HG02763 (cell line): ENCODE measurements around the gene ATP10A.

Experiments used
- ATAC-seq: cut with Tn5 transposase; IDR thresholded peaks from one replicate; pipeline ENCODE4 v1.9.1; 2021; ENCODE audit warnings: mild to moderate bottlenecking, moderate library complexity; ENCODE audit not compliant: unreplicated experiment

The ATP10A gene

GRCh38 chr15:25830844-25831451, 32.2 kb downstream of the ATP10A start:
- ATAC-seq: no peak

GRCh38 chr15:25829073-25829472, 34.1 kb downstream of the ATP10A start:
- no peak for ATAC-seq

- ATAC-seq: no peak
These were observed 37.9 kb downstream of the ATP10A start for GRCh38 chr15:25825207-25825606.

- no peak for ATAC-seq
These were observed 38.5 kb downstream of the ATP10A start for GRCh38 chr15:25824618-25825017.

- ATAC-seq: no peak
These were observed 50.3 kb downstream of the ATP10A start for GRCh38 chr15:25812845-25813244.

GRCh38 chr15:25812073-25812472, 51.1 kb downstream of the ATP10A start:
- ATAC-seq: no peak

- peak; percentile 78 for ATAC-seq
These were observed 51.6 kb downstream of the ATP10A start for GRCh38 chr15:25811481-25811906.

GRCh38 chr15:25810631-25811091, 52.5 kb downstream of the ATP10A start:
- no peak for ATAC-seq

- ATAC-seq: no peak
These were observed 53.0 kb downstream of the ATP10A start for GRCh38 chr15:25810154-25810553.

GRCh38 chr15:25807063-25807462, 56.1 kb downstream of the ATP10A start:
- no peak for ATAC-seq

- no peak for ATAC-seq
These were observed 58.1 kb downstream of the ATP10A start for GRCh38 chr15:25805031-25805430.

GRCh38 chr15:25804451-25804850, 58.7 kb downstream of the ATP10A start:
- ATAC-seq: no peak

- no peak for ATAC-seq
These were observed 59.6 kb downstream of the ATP10A start for GRCh38 chr15:25803541-25803940.

- ATAC-seq: no peak
These were observed 60.1 kb downstream of the ATP10A start for GRCh38 chr15:25803036-25803435.

GRCh38 chr15:25802285-25802830, 60.8 kb downstream of the ATP10A start:
- ATAC-seq: no peak

- ATAC-seq: no peak
These were observed 61.4 kb downstream of the ATP10A start for GRCh38 chr15:25801586-25802284.

GRCh38 chr15:25800761-25801515, 62.2 kb downstream of the ATP10A start:
- ATAC-seq: no peak

- no peak for ATAC-seq
These were observed 63.0 kb downstream of the ATP10A start for GRCh38 chr15:25799906-25800700.

- no peak for ATAC-seq
These were observed 64.9 kb downstream of the ATP10A start for GRCh38 chr15:25797936-25798901.

GRCh38 chr15:25797511-25797935, 65.6 kb downstream of the ATP10A start:
- no peak for ATAC-seq
